ENCODE results near the gene MAPKAPK3. TPM values are rescaled to one million over a fixed set of nuclear protein-coding genes. Genes with fewer than 3 reads are reported as not detected.

MAPKAPK3 gene
- total RNA-seq, 2 experiments from 2014 or later, result 204 to 205 TPM

- intact Hi-C loops (cut with micrococcal nuclease), result no loop called here
Observed at GRCh38 chr3:50673931-50674330, 57.0 kb downstream of the MAPKAPK3 start.

GRCh38 chr3:50674349-50675178 is 57.6 kb downstream of the MAPKAPK3 start, which contains the start of gene DOCK3:
Gene DOCK3, plus strand, starts transcription at chr3:50674927. Its CDS starts 337 bp downstream, at chr3:50675264.
- ATAC-seq (peak; percentile 85), DNase-seq (peak; percentile 58)
- CTCF ChIA-PET, result interaction anchor here (0.7 to 2.7 kb wide), 9 partner anchors 17 to 698 kb away, joined by 3 to 14 read pairs (median 6); partner anchors contain the start of gene MAPKAPK3
- H3K27ac Mint-ChIP-seq, result peak within 1 kb of the TSS; percentile 61
- POLR2A ChIA-PET, result interaction anchor here (1.2 to 4.3 kb wide), 5 partner anchors 18 to 102 kb away, joined by 3 to 19 read pairs (median 5); partner anchors contain the start of gene MAPKAPK3
- TF ChIP-seq CTCF (IDR thresholded peaks at IDR 0.05), result no peak
- no peaks in the 10 kb centered on the region for H3K36me3 Mint-ChIP-seq (ENCODE audit: low read depth)
- peaks cover 12% of the 10 kb centered on the region for H3K4me1 Mint-ChIP-seq (ENCODE audit: low read depth)
- no peaks in the 10 kb centered on the region for H3K9me3 Mint-ChIP-seq
- intact Hi-C loops (cut with micrococcal nuclease), result no loop called here
- peaks cover 28% of the 10 kb centered on the region for H3K27me3 Mint-ChIP-seq
- peak within 1 kb of the TSS; percentile 75 for H3K4me3 Mint-ChIP-seq

More at GRCh38 chr3:50673931-50674330, 57.0 kb downstream of the MAPKAPK3 start:
- no peaks in the 10 kb centered on the region for H3K9me3 Mint-ChIP-seq
- H3K27me3 Mint-ChIP-seq, result peaks cover 28% of the 10 kb centered on the region
- peak overlapping the region; percentile 11 for H3K27ac Mint-ChIP-seq
- CTCF ChIA-PET, result interaction anchor here (0.8 to 3.1 kb wide), 6 partner anchors 15 to 72 kb away, joined by 3 to 16 read pairs (median 8); partner anchors contain the start of gene MAPKAPK3
- H3K4me3 Mint-ChIP-seq, result peak overlapping the region; percentile 63
- no peaks in the 10 kb centered on the region for H3K36me3 Mint-ChIP-seq (ENCODE audit: low read depth)
- peaks cover 12% of the 10 kb centered on the region for H3K4me1 Mint-ChIP-seq (ENCODE audit: low read depth)
- DNase-seq (no peak), ATAC-seq (no peak)
- POLR2A ChIA-PET, result interaction anchor here (0.8 to 4.3 kb wide), 6 partner anchors 17 to 101 kb away, joined by 3 to 19 read pairs (median 4); partner anchors contain the start of gene MAPKAPK3
- TF ChIP-seq CTCF (IDR thresholded peaks at IDR 0.05), result no peak

DNA sequence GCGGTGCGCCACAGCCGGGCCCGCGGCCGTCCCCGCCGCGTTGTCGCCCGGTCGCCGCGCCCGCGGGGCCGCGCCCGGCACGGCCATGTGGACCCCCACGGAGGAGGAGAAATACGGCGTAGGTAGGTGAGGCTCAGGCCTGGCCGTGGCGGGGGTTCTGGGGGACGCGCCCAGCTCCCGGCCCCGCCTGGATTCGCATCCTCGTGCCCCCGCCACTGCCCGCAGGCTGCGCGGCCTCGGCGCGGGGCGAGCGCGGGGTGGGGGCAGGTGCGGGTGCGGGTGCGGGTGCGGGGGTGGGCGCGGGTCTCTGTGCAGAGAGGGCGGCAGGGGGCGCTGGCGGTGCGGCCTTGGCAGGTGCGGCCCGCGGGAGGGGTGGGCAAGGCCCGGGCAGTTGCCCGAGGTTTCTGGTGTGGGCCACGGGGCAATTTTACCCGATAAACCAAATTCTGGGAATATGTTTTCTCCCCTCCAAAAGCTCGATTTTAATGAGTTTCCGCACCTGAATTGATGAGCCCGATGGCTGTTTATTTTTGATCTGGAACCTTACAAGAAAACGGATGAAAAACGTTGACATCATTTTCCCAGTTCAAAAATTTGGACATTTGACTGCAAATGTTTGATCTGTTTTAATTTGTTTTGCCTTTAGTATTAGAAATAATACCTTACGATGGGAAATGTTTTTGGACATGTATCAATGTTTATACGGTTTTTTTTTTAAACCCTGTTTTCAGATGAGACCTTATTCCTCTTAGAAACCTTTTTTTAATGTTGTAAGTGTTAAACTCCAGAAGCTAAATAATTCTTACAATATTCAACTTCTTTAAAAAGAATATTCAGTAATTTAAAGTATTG is 58.5 kb downstream of the MAPKAPK3 start:
- peaks cover 12% of the 10 kb centered on the region for H3K4me1 Mint-ChIP-seq (ENCODE audit: low read depth)
- TF ChIP-seq CTCF (IDR thresholded peaks at IDR 0.05), result peak; percentile 78
- CTCF ChIA-PET, result interaction anchor here (0.7 to 2.7 kb wide), 20 partner anchors 9 to 697 kb away, joined by 3 to 14 read pairs (median 3); partner anchors contain the start of gene MAPKAPK3
- H3K27me3 Mint-ChIP-seq, result peaks cover 30% of the 10 kb centered on the region
- DNase-seq (peak; percentile 81), ATAC-seq (peak; percentile 71)
- POLR2A ChIA-PET, result interaction anchor here (0.9 to 4.3 kb wide), 7 partner anchors 14 to 103 kb away, joined by 3 to 19 read pairs (median 4); partner anchors contain the start of gene MAPKAPK3
- H3K9me3 Mint-ChIP-seq, result no peaks in the 10 kb centered on the region
- H3K36me3 Mint-ChIP-seq (ENCODE audit: low read depth), result no peaks in the 10 kb centered on the region
- intact Hi-C loops (cut with micrococcal nuclease), result no loop called here
- peak overlapping the region; percentile 61 for H3K27ac Mint-ChIP-seq
- H3K4me3 Mint-ChIP-seq, result peak overlapping the region; percentile 75

DNA sequence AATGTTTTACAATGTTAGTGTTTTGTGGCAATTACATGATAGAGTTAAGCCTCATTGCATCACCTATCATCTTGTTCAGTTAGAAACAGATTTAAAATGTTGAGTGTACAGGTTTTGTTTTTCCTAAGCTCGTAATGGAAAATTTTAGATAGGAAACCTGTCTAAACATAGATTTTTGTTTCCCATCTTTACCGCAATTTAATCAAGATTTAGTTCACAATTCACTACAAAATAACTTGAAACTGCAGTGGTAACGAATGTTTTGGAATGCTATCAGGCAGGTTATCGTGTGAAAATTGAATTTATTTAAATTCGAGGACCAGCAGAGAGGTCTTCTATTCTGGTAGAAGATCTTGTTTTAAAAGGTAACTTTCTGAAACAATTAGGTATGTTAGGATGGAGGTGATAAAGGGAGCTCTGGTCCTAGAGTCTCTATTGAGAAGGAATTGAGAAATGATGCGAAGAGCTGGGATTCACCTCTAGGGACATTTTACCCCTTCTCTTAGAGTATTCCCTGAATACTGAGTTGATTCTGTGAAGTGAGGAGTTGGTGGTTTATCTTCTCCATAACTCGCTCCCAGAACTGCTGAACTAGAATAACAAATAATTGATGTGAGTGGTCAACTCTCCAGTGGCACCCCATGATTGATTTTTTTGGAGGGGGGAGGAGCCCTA is 59.2 kb downstream of the MAPKAPK3 start:
- H3K9me3 Mint-ChIP-seq, result no peaks in the 10 kb centered on the region
- peaks cover 33% of the 10 kb centered on the region for H3K27me3 Mint-ChIP-seq
- ATAC-seq (no peak), DNase-seq (no peak)
- CTCF ChIA-PET, result interaction anchor here (0.9 to 2.6 kb wide), 20 partner anchors 10 to 696 kb away, joined by 3 to 14 read pairs (median 3); partner anchors contain the start of gene MAPKAPK3
- H3K4me3 Mint-ChIP-seq, result peak overlapping the region; percentile 45
- POLR2A ChIA-PET, result interaction anchor here (0.9 to 4.3 kb wide), 4 partner anchors 15 to 60 kb away, joined by 3 to 19 read pairs (median 4); partner anchors contain the start of gene MAPKAPK3
- intact Hi-C loops (cut with micrococcal nuclease), result no loop called here
- no peak for TF ChIP-seq CTCF (IDR thresholded peaks at IDR 0.05)
- no peaks in the 10 kb centered on the region for H3K36me3 Mint-ChIP-seq (ENCODE audit: low read depth)
- H3K27ac Mint-ChIP-seq, result no peak overlapping the region
- peaks cover 12% of the 10 kb centered on the region for H3K4me1 Mint-ChIP-seq (ENCODE audit: low read depth)

Data from activated CD8-positive, alpha-beta T cell treated with anti-CD3 and anti-CD28 coated beads for 36 hours (primary cell).